HEK293T (cell line): ENCODE results near the gene CABLES2.

Experiments used
- HDGF ChIP-seq: fragments of 450-650 bp; IDR thresholded peaks from 2 replicates; pipeline ENCODE4 v1.6.1; 2017; ENCODE audit warnings: antibody characterized with exemption, borderline replicate concordance
- L3MBTL2 ChIP-seq: fragments of 450-650 bp; conservative IDR thresholded peaks from 2 replicates; pipeline ENCODE4 v1.6.1; 2016; ENCODE audit warnings: mild to moderate bottlenecking
- LEF1 ChIP-seq: fragments of 450-650 bp; IDR thresholded peaks from 2 replicates; pipeline ENCODE4 v1.6.1; 2017; ENCODE audit warnings: mild to moderate bottlenecking, borderline replicate concordance
- PKNOX1 ChIP-seq: fragments of 450-650 bp; IDR thresholded peaks from 2 replicates; pipeline ENCODE4 v1.6.1; 2016
- SP1 ChIP-seq: fragments of 450-650 bp; IDR thresholded peaks from 2 replicates; pipeline ENCODE4 v1.6.1; 2017

GRCh38 chr20:62362590-62362940 is 44.5 kb downstream of the CABLES2 start:
- no peak for TF ChIP-seq SP1
- TF ChIP-seq PKNOX1: no peak
- no peak for TF ChIP-seq L3MBTL2
- TF ChIP-seq LEF1: no peak
- TF ChIP-seq HDGF: no peak
